Colonic mucosa (tissue), 4 donors: ENCODE measurements around the gene EEF1AKMT2. TPM values are rescaled to one million over a fixed set of nuclear protein-coding genes. Genes with fewer than 3 reads are reported as not detected.

Experiments used
- DNase-seq: peaks from one replicate; pipeline ENCODE4 v3.0.0-alpha.2; 2020
- H3K27ac ChIP-seq: fragments of 200-600 bp; one replicate; pipeline ENCODE4 v1.8.0; 2021
- H3K27me3 ChIP-seq: fragments of 200-600 bp; one replicate; pipeline ENCODE4 v1.8.0; 2021
- H3K36me3 ChIP-seq: fragments of 200-600 bp; one replicate; pipeline ENCODE4 v1.8.0; 2021
- H3K4me1 ChIP-seq: fragments of 200-600 bp; one replicate; pipeline ENCODE4 v1.8.0; 2021; ENCODE audit warnings: mild to moderate bottlenecking
- H3K4me3 ChIP-seq: fragments of 200-600 bp; one replicate; pipeline ENCODE4 v1.8.0; 2021
- H3K9ac ChIP-seq, 2 donors: one replicate each; pipeline ENCODE4 v1.7.0; 2013; ENCODE audit warnings: control low read depth in 2 of 2, low read depth in 2 of 2, low read length in 2 of 2
- H3K9me3 ChIP-seq: fragments of 200-600 bp; one replicate; pipeline ENCODE4 v1.8.0; 2021
- CTCF ChIP-seq: fragments of 200-600 bp; IDR thresholded peaks from one replicate; pipeline ENCODE4 v1.8.0; 2022; ENCODE audit warnings: antibody characterized with exemption, mild to moderate bottlenecking
- intact Hi-C: fragments of 100-400 bp; cut with DNase I; formaldehyde crosslinking; loops from one replicate; pipeline ENCODE4 v1.14.1; 2022
- total RNA-seq, 2 donors: library from RNA; stranded (reverse); fragmentation: NEBNext Ultra II Directional in 1 of 2; extraction: Animal tissue kit (Norgen Biotek cat#: 25700) in 1 of 2; gene quantifications; one replicate each; pipeline ENCODE4 v1.2.1, GENCODE V29; 2021
- donor health status: healthy.
- donor health status: DM: no; HTN: no; CAD: no.
- donor health status: DM: no; HTN: no; CAD: no.

Gene EEF1AKMT2
- total RNA-seq, 2 donors from 2014 or later, result 14.7 to 16.5 TPM

DNA sequence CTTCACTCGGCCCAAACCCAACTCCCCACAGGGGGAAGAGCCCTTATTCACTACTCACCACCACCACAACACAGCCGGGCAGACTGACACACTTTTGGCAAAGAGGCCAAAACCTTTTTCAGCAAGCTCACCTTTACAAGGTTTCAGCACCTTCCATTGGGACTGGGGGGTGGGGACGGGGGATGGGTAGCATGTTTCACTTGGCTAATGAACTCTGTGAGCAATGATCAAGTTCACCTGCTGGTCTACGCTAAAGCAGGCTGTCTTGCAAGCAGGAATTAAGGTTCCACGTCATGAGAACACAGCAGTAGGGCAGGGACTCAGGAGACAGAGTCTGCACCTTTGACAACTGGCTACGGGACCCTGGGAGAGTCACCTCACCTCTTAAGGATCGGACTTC is 54.5 kb downstream of the EEF1AKMT2 start:
- H3K36me3 ChIP-seq, result no peaks in the 10 kb centered on the region
- no peak for DNase-seq

DNA sequence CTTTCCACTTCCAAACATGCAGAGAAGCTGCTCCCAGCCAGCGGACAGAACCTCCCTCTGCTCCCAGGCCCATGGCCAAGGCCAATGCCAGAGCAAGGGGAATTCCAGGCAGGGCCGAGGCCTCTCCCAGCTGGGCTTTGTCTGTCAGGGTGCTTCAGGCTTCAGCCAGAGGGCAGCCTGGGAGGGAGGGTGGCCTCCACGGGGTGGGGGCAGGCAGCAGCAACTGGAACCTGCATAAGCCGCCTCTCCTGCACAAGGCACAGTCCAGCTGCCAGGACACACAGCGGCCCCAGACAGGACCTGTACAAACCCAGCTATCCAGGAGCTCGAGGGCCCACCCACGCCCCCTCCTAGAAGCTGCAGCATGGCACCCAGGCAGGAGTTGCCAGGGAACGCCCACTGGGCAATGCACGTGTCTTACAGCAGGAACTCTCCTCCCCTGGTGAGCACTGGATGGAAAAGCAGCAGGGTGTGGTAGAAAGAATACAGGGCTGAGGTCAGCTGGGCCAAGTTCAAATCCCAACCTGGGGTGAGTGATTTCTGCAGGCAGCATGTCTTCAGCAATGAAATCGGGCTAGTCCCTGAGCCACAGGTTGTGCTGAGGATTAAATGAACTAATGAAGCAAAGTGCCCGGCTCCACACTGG is 55.1 kb downstream of the EEF1AKMT2 start:
- Histone ChIP-seq H3K4me1 (peaks cover 56% of the 10 kb centered on the region), H3K36me3 (no peaks in the 10 kb centered on the region), H3K9me3 (no peaks in the 10 kb centered on the region), H3K9ac (peak overlapping the region; percentile 27 to 65), H3K27ac (peak overlapping the region; percentile 43), H3K27me3 (no peaks in the 10 kb centered on the region), H3K4me3 (peak overlapping the region; percentile 6)
- intact Hi-C loops, result no loop called here
- DNase-seq, result peak; percentile 91
- TF ChIP-seq CTCF, result no peak

More for the DNA sequence above, 54.5 kb downstream of the EEF1AKMT2 start:
- peak overlapping the region in 1 of 2 donors; percentile 65 for H3K9ac ChIP-seq
- intact Hi-C loops, result no loop called here
- no peaks in the 10 kb centered on the region for H3K27me3 ChIP-seq
- no peak overlapping the region for H3K4me3 ChIP-seq
- peaks cover 61% of the 10 kb centered on the region for H3K4me1 ChIP-seq
- no peaks in the 10 kb centered on the region for H3K9me3 ChIP-seq
- H3K27ac ChIP-seq, result peak overlapping the region; percentile 43
- TF ChIP-seq CTCF, result no peak

- Histone ChIP-seq H3K27me3 (no peaks in the 10 kb centered on the region), H3K9ac (peak overlapping the region; percentile 27 to 65), H3K9me3 (no peaks in the 10 kb centered on the region), H3K27ac (peak overlapping the region; percentile 43), H3K4me1 (peaks cover 49% of the 10 kb centered on the region), H3K4me3 (peak overlapping the region; percentile 6), H3K36me3 (no peaks in the 10 kb centered on the region)
- TF ChIP-seq CTCF, result no peak
- intact Hi-C loops, result no loop called here
- DNase-seq, result no peak
Measured at GRCh38 chr10:124735491-124736286, 56.0 kb downstream of the EEF1AKMT2 start.

DNA sequence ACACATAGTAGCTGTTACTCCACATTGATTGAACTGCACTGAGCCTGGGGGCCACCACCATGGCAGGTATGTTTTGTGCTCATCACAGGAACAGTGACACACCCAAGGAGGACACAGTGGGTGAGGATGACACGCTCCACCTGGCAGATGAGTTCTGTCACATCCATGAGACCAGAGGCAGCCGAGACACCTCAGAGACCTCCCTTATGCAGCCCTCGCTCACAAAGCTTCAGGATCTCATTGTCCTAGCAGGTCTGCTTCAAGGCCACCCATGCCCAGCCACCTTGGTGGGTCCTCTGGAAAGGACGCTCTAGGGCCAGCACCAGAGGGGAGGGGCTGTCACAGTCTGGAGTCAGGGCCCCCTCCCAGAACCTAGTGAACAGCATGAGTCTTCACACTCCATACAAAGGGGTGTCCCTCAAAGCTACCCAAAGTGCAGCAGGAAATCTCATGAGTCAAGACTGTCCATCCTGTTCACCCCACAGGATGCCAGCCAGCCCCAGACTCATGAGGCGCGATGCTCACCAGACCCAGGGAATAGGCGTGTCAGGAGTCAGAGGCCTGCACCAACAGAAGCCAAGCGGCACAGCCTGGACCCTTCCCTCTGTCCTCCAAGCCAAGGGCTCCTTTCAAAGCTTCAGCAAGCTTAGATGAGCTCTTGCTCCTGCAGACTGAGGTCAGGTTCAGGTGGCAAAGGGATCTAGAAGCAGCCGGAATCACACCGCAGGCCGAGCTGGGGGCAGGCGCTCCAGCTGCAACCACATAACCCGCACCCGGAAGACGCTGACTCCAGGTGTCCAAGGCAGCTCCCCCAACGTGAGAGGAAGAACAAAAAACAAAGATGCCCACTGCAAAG is 57.1 kb downstream of the EEF1AKMT2 start:
- intact Hi-C loops, result no loop called here
- no peak overlapping the region for H3K4me3 ChIP-seq
- H3K27me3 ChIP-seq, result no peaks in the 10 kb centered on the region
- peaks cover 51% of the 10 kb centered on the region for H3K4me1 ChIP-seq
- TF ChIP-seq CTCF, result no peak
- DNase-seq, result no peak
- H3K36me3 ChIP-seq, result no peaks in the 10 kb centered on the region
- H3K9ac ChIP-seq, result peak overlapping the region in 1 of 2 donors; percentile 16
- no peaks in the 10 kb centered on the region for H3K9me3 ChIP-seq
- H3K27ac ChIP-seq, result no peak overlapping the region

DNA sequence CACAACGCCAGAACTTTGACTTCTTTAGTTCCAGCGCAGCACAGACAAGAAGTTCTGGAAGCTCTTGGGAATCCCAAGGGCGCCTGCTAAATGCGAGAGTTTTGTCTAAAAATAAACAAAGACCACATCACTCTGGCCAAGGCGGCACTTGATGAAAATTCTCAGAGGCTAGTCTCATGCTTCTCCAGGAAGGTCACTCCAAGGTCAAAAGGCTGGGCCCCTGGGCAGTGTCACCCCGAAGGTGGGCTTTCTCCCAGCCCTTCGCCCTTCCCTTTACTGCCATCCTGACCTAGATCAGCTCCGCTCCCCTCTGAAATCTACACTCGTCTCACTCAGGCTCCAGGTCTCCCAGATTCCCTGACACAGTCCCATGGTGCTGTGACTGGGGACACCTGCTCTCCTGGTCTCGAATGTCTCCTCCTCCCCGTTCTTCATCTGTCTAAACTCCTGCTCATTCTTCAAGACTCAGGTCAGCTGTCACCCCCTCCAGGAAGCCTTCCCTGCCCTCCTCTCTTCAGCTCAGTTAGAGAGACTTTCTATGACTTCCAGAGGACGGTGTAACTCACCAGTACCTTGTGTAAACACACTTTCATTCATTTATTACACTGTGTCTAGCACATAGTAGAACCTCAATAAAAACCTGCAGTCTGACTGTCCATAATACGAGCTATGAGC is 58.0 kb downstream of the EEF1AKMT2 start:
- Histone ChIP-seq H3K4me3 (no peak overlapping the region), H3K27ac (peak overlapping the region; percentile 43), H3K9me3 (no peaks in the 10 kb centered on the region), H3K27me3 (no peaks in the 10 kb centered on the region), H3K9ac (peak overlapping the region in 1 of 2 donors; percentile 16), H3K4me1 (peaks cover 49% of the 10 kb centered on the region), H3K36me3 (no peaks in the 10 kb centered on the region)
- TF ChIP-seq CTCF, result no peak
- DNase-seq, result no peak
- intact Hi-C loops, result no loop called here
